HG03045 (cell line): ENCODE measurements around the gene CPNE4.

Source experiments
- ATAC-seq: cut with Tn5 transposase; IDR thresholded peaks from one replicate; pipeline ENCODE4 v1.9.1; 2021; ENCODE audit warnings: mild to moderate bottlenecking, moderate library complexity; ENCODE audit not compliant: unreplicated experiment

The CPNE4 gene

GRCh38 chr3:132017137-132017536, 17.7 kb downstream of the CPNE4 start:
- ATAC-seq = no peak

- ATAC-seq = no peak
These were observed 18.5 kb downstream of the CPNE4 start for GRCh38 chr3:132016061-132017041.

GRCh38 chr3:132014105-132014504, 20.7 kb downstream of the CPNE4 start:
- ATAC-seq = no peak

GRCh38 chr3:132009241-132009640, 25.6 kb downstream of the CPNE4 start:
- ATAC-seq = no peak

GRCh38 chr3:132008837-132009236, 26.0 kb downstream of the CPNE4 start:
- ATAC-seq = no peak

GRCh38 chr3:132007617-132008016, 27.2 kb downstream of the CPNE4 start:
- no peak for ATAC-seq

GRCh38 chr3:132006605-132007204, 28.1 kb downstream of the CPNE4 start:
- ATAC-seq = no peak

- ATAC-seq = no peak
These were observed 30.2 kb downstream of the CPNE4 start for GRCh38 chr3:132004571-132004970.

GRCh38 chr3:132003685-132004084, 31.1 kb downstream of the CPNE4 start:
- no peak for ATAC-seq

GRCh38 chr3:132001999-132002398, 32.8 kb downstream of the CPNE4 start:
- no peak for ATAC-seq

- ATAC-seq = no peak
These were observed 33.8 kb downstream of the CPNE4 start for GRCh38 chr3:132001036-132001435.

GRCh38 chr3:131998027-131998426, 36.8 kb downstream of the CPNE4 start:
- ATAC-seq = no peak

- no peak for ATAC-seq
These were observed 38.9 kb downstream of the CPNE4 start for GRCh38 chr3:131995891-131996290.

- ATAC-seq = no peak
These were observed 45.5 kb downstream of the CPNE4 start for GRCh38 chr3:131989318-131989717.

GRCh38 chr3:131988209-131988608, 46.6 kb downstream of the CPNE4 start:
- ATAC-seq = no peak

GRCh38 chr3:131983689-131984088, 51.1 kb downstream of the CPNE4 start:
- ATAC-seq = no peak

GRCh38 chr3:131981323-131981722, 53.5 kb downstream of the CPNE4 start:
- ATAC-seq = no peak

- ATAC-seq = no peak
These were observed 58.4 kb downstream of the CPNE4 start for GRCh38 chr3:131976448-131976847.

GRCh38 chr3:131975047-131975446, 59.8 kb downstream of the CPNE4 start:
- ATAC-seq = no peak

- no peak for ATAC-seq
These were observed 61.1 kb downstream of the CPNE4 start for GRCh38 chr3:131973731-131974130.

GRCh38 chr3:131972550-131972949, 62.3 kb downstream of the CPNE4 start:
- no peak for ATAC-seq

- no peak for ATAC-seq
These were observed 62.7 kb downstream of the CPNE4 start for GRCh38 chr3:131972091-131972490.
